DND-41 (cell line): ENCODE data around the gene PARVB.
A peak's percentile ranks its signal among the peaks of the same experiment; 100 is the strongest.

ENCODE experiments used
- ATAC-seq: fragments of 200-7000 bp; cut with Tn5 transposase; 3 replicates; pipeline ENCODE4 v1.9.1; 2021; ENCODE audit warnings: low read depth; ENCODE audit not compliant: insufficient read depth
- DNase-seq: peaks from one replicate; pipeline ENCODE4 v3.0.0-alpha.2; 2020
- H2AFZ ChIP-seq: 2 replicates; pipeline ENCODE4 v1.6.0; 2012; ENCODE audit warnings: low read depth, low read length
- H3K27ac ChIP-seq: 2 replicates; pipeline ENCODE4 v1.5.1; 2012; ENCODE audit warnings: low read length, inconsistent platforms
- H3K27me3 ChIP-seq: fragments of 200-600 bp; sonication (generic); 2 replicates; pipeline ENCODE4 v1.6.0; 2012; ENCODE audit warnings: low read length, mild to moderate bottlenecking, inconsistent platforms; ENCODE audit not compliant: insufficient read depth, poor library complexity
- H3K36me3 ChIP-seq: 2 replicates; pipeline ENCODE4 v1.5.1; 2012; ENCODE audit warnings: low read length, inconsistent platforms; ENCODE audit not compliant: insufficient read depth
- H3K4me1 ChIP-seq: 2 replicates; pipeline ENCODE4 v1.5.1; 2012; ENCODE audit warnings: mild to moderate bottlenecking, low read length; ENCODE audit not compliant: insufficient read depth
- H3K4me2 ChIP-seq: 2 replicates; pipeline ENCODE4 v1.6.0; 2012; ENCODE audit warnings: mild to moderate bottlenecking, moderate library complexity, low read length, inconsistent platforms; ENCODE audit not compliant: insufficient read depth
- H3K4me3 ChIP-seq, 2 experiments: fragments of 200-600 bp in 1 of 2; shearing (Covaris generic) in 1 of 2; 2 replicates each; pipeline ENCODE4 v1.5.1; 2012 to 2016; ENCODE audit warnings: inconsistent platforms in 2 of 2, low read length in 2 of 2, mild to moderate bottlenecking in 2 of 2, low read depth in 1 of 2, moderate library complexity in 1 of 2
- H3K79me2 ChIP-seq: 2 replicates; pipeline ENCODE4 v1.6.0; 2012; ENCODE audit warnings: low read length, inconsistent platforms; ENCODE audit not compliant: insufficient read depth
- H3K9ac ChIP-seq: 2 replicates; pipeline ENCODE4 v1.6.0; 2012; ENCODE audit warnings: low read depth, mild to moderate bottlenecking, inconsistent platforms, low read length, moderate library complexity
- H3K9me3 ChIP-seq: 2 replicates; pipeline ENCODE4 v1.5.1; 2012; ENCODE audit warnings: low read length, moderate library complexity, mild to moderate bottlenecking, inconsistent platforms; ENCODE audit not compliant: insufficient read depth, severe bottlenecking
- H4K20me1 ChIP-seq: 2 replicates; pipeline ENCODE4 v1.6.0; 2012; ENCODE audit warnings: low read length; ENCODE audit not compliant: insufficient read depth
- CTCF ChIP-seq: IDR thresholded peaks from 2 replicates; pipeline ENCODE4 v1.5.1; 2012; ENCODE audit warnings: borderline replicate concordance, low read length, moderate library complexity, mild to moderate bottlenecking; ENCODE audit not compliant: poor library complexity, severe bottlenecking; ENCODE audit errors: extremely low read depth
- EZH2 ChIP-seq: IDR thresholded peaks from 3 replicates; pipeline ENCODE4 v1.6.1; 2012; ENCODE audit warnings: borderline replicate concordance, low read depth, mild to moderate bottlenecking, moderate library complexity, low read length, inconsistent platforms; ENCODE audit not compliant: severe bottlenecking

PARVB gene

GRCh38 chr22:44049486-44050231 is 25.6 kb downstream of the PARVB start:
- no peak overlapping the region for H3K4me3 ChIP-seq
- no peaks in the 10 kb centered on the region for H3K27me3 ChIP-seq
- H3K36me3 ChIP-seq, result no peaks in the 10 kb centered on the region
- no peak overlapping the region for H3K4me2 ChIP-seq
- TF ChIP-seq CTCF (no peak), EZH2 (no peak)
- no peak overlapping the region for H3K27ac ChIP-seq
- DNase-seq, result peak; percentile 56
- no peak overlapping the region for H3K9ac ChIP-seq
- H3K9me3 ChIP-seq, result no peaks in the 10 kb centered on the region
- no peaks in the 10 kb centered on the region for H4K20me1 ChIP-seq
- peak; percentile 89 for ATAC-seq
- no peaks in the 10 kb centered on the region for H3K79me2 ChIP-seq
- H2AFZ ChIP-seq, result no peak overlapping the region
- no peaks in the 10 kb centered on the region for H3K4me1 ChIP-seq

DNA sequence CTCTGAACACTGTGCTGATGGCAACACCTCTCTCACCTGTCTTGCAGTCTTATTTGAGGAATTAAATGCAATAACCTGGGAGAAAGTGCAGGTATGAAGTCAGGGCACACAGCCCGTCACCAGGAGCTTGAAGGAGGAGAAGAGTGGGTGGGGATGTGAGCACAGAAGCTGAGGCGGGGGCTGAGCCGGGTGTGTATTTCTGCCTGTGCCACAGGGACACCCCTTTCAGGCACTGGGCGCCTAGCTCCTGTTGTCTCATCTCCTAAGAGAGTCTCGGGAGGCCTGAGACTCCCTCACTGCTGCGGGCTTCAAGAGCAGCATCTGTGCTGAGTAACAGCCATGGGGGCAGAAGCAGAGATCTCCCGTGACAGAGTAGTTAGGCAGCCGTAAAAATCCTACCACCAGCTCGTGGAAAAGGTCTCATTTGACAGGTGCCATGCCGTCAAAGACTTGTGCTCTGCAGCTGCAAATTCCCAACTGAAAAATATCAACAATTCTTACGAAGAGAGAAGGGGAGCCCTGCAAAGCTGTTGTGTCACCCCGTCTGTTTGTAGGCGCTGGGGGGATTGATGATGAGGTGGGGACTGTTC is 26.8 kb downstream of the PARVB start:
- Histone ChIP-seq H3K27me3 (no peaks in the 10 kb centered on the region), H3K9ac (no peak overlapping the region), H3K4me1 (no peaks in the 10 kb centered on the region), H3K4me2 (no peak overlapping the region), H3K4me3 (no peak overlapping the region), H3K9me3 (no peaks in the 10 kb centered on the region), H3K27ac (no peak overlapping the region), H3K36me3 (no peaks in the 10 kb centered on the region), H2AFZ (no peak overlapping the region), H3K79me2 (no peaks in the 10 kb centered on the region), H4K20me1 (no peaks in the 10 kb centered on the region)
- no peak for TF ChIP-seq EZH2
- TF ChIP-seq CTCF, result no peak
- DNase-seq (no peak), ATAC-seq (no peak)

GRCh38 chr22:44051358-44051757 is 27.3 kb downstream of the PARVB start:
- no peak for TF ChIP-seq CTCF
- TF ChIP-seq EZH2, result no peak
- Histone ChIP-seq H3K4me2 (no peak overlapping the region), H3K79me2 (no peaks in the 10 kb centered on the region), H2AFZ (no peak overlapping the region), H4K20me1 (no peaks in the 10 kb centered on the region), H3K4me3 (no peak overlapping the region), H3K4me1 (no peaks in the 10 kb centered on the region), H3K36me3 (no peaks in the 10 kb centered on the region), H3K27ac (no peak overlapping the region), H3K9me3 (no peaks in the 10 kb centered on the region), H3K27me3 (no peaks in the 10 kb centered on the region), H3K9ac (no peak overlapping the region)
- DNase-seq (no peak), ATAC-seq (no peak)
